ENCODE results near the gene ARCN1. TPM values are rescaled to one million over a fixed set of nuclear protein-coding genes. Genes with fewer than 3 reads are reported as not detected.
"Not testable (repeated sequence)": the region's sequence is repeated elsewhere in the genome, so short reads cannot be mapped to it uniquely, and the experiment has no call there.

ARCN1 gene
- total RNA-seq, 1 experiment from 2014 or later: 330 TPM

DNA sequence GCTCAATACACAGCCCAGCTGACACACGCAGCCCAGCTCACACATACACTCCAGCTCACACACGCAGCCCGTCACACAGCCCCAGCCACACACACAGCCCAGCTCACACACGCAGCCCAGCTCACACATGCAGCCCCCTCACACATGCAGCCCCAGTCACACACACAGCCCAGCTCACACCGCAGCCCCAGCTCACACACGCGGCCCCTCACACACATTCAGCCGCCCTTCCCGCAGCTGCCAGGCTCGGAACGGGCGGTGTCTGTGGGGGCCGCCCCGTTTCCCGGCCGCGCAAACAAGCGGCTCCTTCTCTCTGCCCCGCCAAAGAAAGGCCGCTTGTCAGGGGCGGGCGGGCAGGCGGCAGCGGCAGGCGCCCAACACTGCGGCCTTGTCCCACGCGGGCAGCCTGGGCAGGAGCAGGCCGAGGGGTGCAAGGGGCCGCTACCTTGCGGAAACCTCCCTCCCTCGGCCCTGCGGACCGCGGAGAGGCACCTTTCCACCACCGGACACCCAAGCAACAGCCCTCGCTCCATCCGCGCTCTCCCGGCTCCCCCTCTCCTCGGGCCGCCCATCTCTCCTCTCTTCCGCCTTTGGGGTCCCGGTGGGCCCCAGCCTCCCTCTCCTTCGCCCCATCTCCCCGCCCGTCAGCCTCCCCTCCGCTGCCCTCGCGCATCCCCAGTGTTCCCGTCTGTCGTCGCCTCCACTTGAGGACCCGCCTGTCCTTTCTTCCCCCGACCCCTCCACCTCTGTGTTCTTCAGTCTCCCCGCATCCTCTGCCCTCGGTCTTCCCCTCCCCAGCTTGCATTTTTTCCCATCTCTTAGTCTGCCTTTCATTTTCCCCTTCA, 37.4 kb downstream of the ARCN1 start:
- H3K27me3 Mint-ChIP-seq (ENCODE audit: insufficient read depth, unreplicated experiment): no peaks in the 10 kb centered on the region
- H3K36me3 Mint-ChIP-seq (ENCODE audit: insufficient read depth, unreplicated experiment): peaks cover 11% of the 10 kb centered on the region
- peak overlapping the region; percentile 79 for H3K4me3 Mint-ChIP-seq (ENCODE audit: unreplicated experiment)
- no peaks in the 10 kb centered on the region for H3K36me3 ChIP-seq (ENCODE audit: control insufficient read depth, insufficient read depth, low read length)
- ChIA-PET CTCF (interaction anchor here (0.6 to 6.7 kb wide), 9 partner anchors 9 to 410 kb away, joined by 4 to 38 read pairs (median 9); no protein-coding TSS in a partner anchor), POLR2A (interaction anchor here (0.6 kb wide), 1 partner anchor 575 kb away, joined by 3 read pairs; no protein-coding TSS in a partner anchor)
- peaks cover 30% of the 10 kb centered on the region for H3K4me1 ChIP-seq
- H3K4me3 ChIP-seq (ENCODE audit: low read depth, low read length): no peak overlapping the region
- H3K9me3 ChIP-seq: no peaks in the 10 kb centered on the region
- TF ChIP-seq, protein P1, sequence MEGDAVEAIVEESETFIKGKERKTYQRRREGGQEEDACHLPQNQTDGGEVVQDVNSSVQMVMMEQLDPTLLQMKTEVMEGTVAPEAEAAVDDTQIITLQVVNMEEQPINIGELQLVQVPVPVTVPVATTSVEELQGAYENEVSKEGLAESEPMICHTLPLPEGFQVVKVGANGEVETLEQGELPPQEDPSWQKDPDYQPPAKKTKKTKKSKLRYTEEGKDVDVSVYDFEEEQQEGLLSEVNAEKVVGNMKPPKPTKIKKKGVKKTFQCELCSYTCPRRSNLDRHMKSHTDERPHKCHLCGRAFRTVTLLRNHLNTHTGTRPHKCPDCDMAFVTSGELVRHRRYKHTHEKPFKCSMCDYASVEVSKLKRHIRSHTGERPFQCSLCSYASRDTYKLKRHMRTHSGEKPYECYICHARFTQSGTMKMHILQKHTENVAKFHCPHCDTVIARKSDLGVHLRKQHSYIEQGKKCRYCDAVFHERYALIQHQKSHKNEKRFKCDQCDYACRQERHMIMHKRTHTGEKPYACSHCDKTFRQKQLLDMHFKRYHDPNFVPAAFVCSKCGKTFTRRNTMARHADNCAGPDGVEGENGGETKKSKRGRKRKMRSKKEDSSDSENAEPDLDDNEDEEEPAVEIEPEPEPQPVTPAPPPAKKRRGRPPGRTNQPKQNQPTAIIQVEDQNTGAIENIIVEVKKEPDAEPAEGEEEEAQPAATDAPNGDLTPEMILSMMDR (IDR thresholded peaks at IDR 0.05; ENCODE audit: insufficient read depth in 1 of 2, low read depth in 1 of 2, low read length in 1 of 2, severe bottlenecking in 1 of 2, unreplicated experiment in 1 of 2): no peak
- no peaks in the 10 kb centered on the region for H3K27me3 ChIP-seq (replicated peaks; ENCODE audit: control insufficient read depth, insufficient read depth, low read length)
- peaks cover 30% of the 10 kb centered on the region for H3K4me1 Mint-ChIP-seq (ENCODE audit: low read depth, unreplicated experiment)
- no peak overlapping the region for H3K27ac Mint-ChIP-seq (ENCODE audit: unreplicated experiment)
- intact Hi-C loops (cut with micrococcal nuclease; ENCODE audit: unreplicated experiment): no loop called here
- BruUV-seq (replicated peaks): no TSS peak
- H3K9me3 Mint-ChIP-seq (ENCODE audit: unreplicated experiment): no peaks in the 10 kb centered on the region
- no peak for DNase-seq

DNA sequence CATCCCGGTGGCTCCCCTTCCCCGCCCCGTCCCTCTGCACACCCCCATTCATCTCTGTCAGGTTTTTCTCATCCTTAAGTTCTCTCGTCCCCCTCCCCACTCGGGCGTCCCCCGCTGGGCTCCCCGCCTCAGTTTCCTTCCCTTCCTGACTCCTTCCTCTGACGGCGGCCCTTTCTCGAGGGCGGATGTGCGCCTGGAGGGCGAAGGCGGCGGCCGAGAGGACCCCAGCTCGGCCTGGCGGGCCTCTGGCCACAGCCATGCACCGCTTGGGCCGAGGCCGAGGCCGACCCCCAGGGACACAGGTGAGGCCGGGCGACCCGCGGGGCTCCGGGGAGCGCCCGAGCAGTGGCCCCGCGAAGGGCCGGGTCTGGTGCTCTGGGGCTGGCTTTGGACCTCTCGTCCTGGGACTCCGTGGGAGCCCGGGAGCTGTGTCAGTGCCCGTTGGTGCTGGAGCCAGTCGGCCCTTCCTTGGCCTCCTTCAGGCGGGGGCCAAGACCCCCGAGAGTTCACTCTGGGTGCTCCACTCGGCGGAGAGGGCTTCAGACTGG, 38.1 kb downstream of the ARCN1 start:
- Mint-ChIP-seq H3K27ac (ENCODE audit: unreplicated experiment) (no peak overlapping the region), H3K9me3 (ENCODE audit: unreplicated experiment) (no peaks in the 10 kb centered on the region), H3K27me3 (ENCODE audit: insufficient read depth, unreplicated experiment) (no peaks in the 10 kb centered on the region), H3K4me1 (ENCODE audit: low read depth, unreplicated experiment) (peaks cover 30% of the 10 kb centered on the region), H3K4me3 (ENCODE audit: unreplicated experiment) (no peak overlapping the region), H3K36me3 (ENCODE audit: insufficient read depth, unreplicated experiment) (peaks cover 11% of the 10 kb centered on the region)
- Histone ChIP-seq H3K4me3 (ENCODE audit: low read depth, low read length) (no peak overlapping the region), H3K4me1 (peaks cover 34% of the 10 kb centered on the region), H3K36me3 (ENCODE audit: control insufficient read depth, insufficient read depth, low read length) (no peaks in the 10 kb centered on the region), H3K9me3 (no peaks in the 10 kb centered on the region), H3K27me3 (replicated peaks; ENCODE audit: control insufficient read depth, insufficient read depth, low read length) (no peaks in the 10 kb centered on the region)
- no peak for DNase-seq
- BruUV-seq (replicated peaks): no TSS peak
- ChIA-PET CTCF (interaction anchor here (0.6 to 3.0 kb wide), 3 partner anchors 11 to 409 kb away, joined by 3 to 29 read pairs (median 5); no protein-coding TSS in a partner anchor), POLR2A (no interaction called here)
- intact Hi-C loops (cut with micrococcal nuclease; ENCODE audit: unreplicated experiment): no loop called here
- TF ChIP-seq, protein P1 (IDR thresholded peaks at IDR 0.05; ENCODE audit: insufficient read depth in 1 of 2, low read depth in 1 of 2, low read length in 1 of 2, severe bottlenecking in 1 of 2, unreplicated experiment in 1 of 2): no peak

DNA sequence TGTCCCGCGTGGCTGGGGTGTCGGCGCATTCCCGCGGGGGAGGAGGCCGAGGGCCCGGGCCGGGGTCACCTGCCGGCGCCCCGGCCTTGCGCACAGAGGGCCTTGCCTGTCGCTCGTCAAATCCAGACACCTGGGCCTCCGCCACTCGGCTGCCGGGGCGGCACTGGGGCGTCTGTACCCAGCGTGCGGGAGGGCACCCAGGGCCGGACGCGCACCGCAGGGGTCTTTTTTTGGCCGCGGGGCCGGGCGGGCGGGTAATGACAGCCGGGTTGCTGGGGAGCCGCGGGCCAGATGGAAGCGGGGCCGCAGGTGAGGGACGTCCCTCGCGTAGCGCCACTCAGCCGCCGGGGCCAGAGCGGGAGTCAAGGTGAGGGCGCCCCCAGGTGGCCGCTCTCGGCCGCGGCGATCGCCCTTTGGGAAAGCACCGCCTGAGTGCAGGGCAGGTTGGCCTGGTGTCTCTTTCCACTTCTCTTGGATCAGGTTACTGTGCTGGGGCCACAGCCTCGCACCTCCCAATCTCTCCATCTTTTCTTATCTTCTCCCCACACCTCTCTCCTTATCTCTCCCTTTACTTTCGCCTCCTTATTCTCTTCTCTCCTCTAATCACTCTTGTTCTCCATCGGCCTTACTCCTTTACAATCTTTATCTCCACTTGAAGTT, 38.7 kb downstream of the ARCN1 start:
- Histone ChIP-seq H3K27me3 (replicated peaks; ENCODE audit: control insufficient read depth, insufficient read depth, low read length) (no peaks in the 10 kb centered on the region), H3K4me3 (ENCODE audit: low read depth, low read length) (no peak overlapping the region), H3K4me1 (peaks cover 39% of the 10 kb centered on the region), H3K36me3 (ENCODE audit: control insufficient read depth, insufficient read depth, low read length) (no peaks in the 10 kb centered on the region), H3K9me3 (no peaks in the 10 kb centered on the region)
- Mint-ChIP-seq H3K36me3 (ENCODE audit: insufficient read depth, unreplicated experiment) (peaks cover 11% of the 10 kb centered on the region), H3K4me1 (ENCODE audit: low read depth, unreplicated experiment) (peaks cover 30% of the 10 kb centered on the region), H3K27ac (ENCODE audit: unreplicated experiment) (no peak overlapping the region), H3K4me3 (ENCODE audit: unreplicated experiment) (no peak overlapping the region), H3K9me3 (ENCODE audit: unreplicated experiment) (no peaks in the 10 kb centered on the region), H3K27me3 (ENCODE audit: insufficient read depth, unreplicated experiment) (no peaks in the 10 kb centered on the region)
- peak in 1 of 2 experiments; percentile 53 for DNase-seq
- TF ChIP-seq, protein P1 (IDR thresholded peaks at IDR 0.05; ENCODE audit: insufficient read depth in 1 of 2, low read depth in 1 of 2, low read length in 1 of 2, severe bottlenecking in 1 of 2, unreplicated experiment in 1 of 2): peak; percentile 36 to 65
- intact Hi-C loops (cut with micrococcal nuclease; ENCODE audit: unreplicated experiment): no loop called here
- no TSS peak for BruUV-seq (replicated peaks)
- ChIA-PET CTCF (interaction anchor here (1.2 to 3.0 kb wide), 2 partner anchors 11 to 16 kb away, joined by 3 to 29 read pairs; no protein-coding TSS in a partner anchor), POLR2A (no interaction called here)

DNA sequence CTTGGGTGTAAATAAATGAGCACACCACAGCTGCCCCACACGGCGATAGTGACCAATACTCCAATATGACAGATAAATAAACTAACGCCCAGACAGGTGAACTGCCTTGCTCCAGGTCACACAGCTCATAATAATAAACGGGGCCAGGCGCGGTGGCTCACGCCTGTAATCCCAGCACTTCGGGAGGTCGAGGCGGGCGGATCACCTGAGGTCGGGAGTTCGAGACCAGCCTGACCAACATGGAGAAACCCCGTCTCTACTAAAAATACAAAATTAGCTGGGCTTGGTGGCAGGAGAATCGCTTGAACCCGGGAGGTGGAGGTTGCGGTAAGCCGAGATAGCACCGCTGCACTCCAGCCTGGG, 39.2 kb downstream of the ARCN1 start:
- H3K4me1 ChIP-seq: peaks cover 39% of the 10 kb centered on the region
- H3K27me3 ChIP-seq (replicated peaks; ENCODE audit: control insufficient read depth, insufficient read depth, low read length); H3K9me3 Mint-ChIP-seq (ENCODE audit: unreplicated experiment); H3K9me3 ChIP-seq; H3K4me3 ChIP-seq (ENCODE audit: low read depth, low read length); intact Hi-C loops (cut with micrococcal nuclease; ENCODE audit: unreplicated experiment); H3K27me3 Mint-ChIP-seq (ENCODE audit: insufficient read depth, unreplicated experiment); H3K27ac Mint-ChIP-seq (ENCODE audit: unreplicated experiment); H3K4me3 Mint-ChIP-seq (ENCODE audit: unreplicated experiment); POLR2A ChIA-PET; BruUV-seq (replicated peaks); H3K36me3 ChIP-seq (ENCODE audit: control insufficient read depth, insufficient read depth, low read length): not testable (repeated sequence)
- CTCF ChIA-PET: interaction anchor here (1.2 kb wide), 1 partner anchor 17 kb away, joined by 3 read pairs; no protein-coding TSS in a partner anchor
- DNase-seq: peak in 1 of 2 experiments; percentile 36
- Mint-ChIP-seq H3K4me1 (ENCODE audit: low read depth, unreplicated experiment) (peaks cover 34% of the 10 kb centered on the region), H3K36me3 (ENCODE audit: insufficient read depth, unreplicated experiment) (peaks cover 11% of the 10 kb centered on the region)

Measured in Caco-2 (cell line).